NCI-H82 treated with DMSO at 0.1 percent for 48 hours (cell line): Measurements from ENCODE around the gene FTHL17.
A peak's percentile ranks its signal among the peaks of the same experiment; 100 is the strongest.

Experiments used
- DNase-seq: peaks from one replicate; lab custom pipeline; 2025; ENCODE audit not compliant: unreplicated experiment; lab: John Stamatoyannopoulos, UW

FTHL17 gene

DNA sequence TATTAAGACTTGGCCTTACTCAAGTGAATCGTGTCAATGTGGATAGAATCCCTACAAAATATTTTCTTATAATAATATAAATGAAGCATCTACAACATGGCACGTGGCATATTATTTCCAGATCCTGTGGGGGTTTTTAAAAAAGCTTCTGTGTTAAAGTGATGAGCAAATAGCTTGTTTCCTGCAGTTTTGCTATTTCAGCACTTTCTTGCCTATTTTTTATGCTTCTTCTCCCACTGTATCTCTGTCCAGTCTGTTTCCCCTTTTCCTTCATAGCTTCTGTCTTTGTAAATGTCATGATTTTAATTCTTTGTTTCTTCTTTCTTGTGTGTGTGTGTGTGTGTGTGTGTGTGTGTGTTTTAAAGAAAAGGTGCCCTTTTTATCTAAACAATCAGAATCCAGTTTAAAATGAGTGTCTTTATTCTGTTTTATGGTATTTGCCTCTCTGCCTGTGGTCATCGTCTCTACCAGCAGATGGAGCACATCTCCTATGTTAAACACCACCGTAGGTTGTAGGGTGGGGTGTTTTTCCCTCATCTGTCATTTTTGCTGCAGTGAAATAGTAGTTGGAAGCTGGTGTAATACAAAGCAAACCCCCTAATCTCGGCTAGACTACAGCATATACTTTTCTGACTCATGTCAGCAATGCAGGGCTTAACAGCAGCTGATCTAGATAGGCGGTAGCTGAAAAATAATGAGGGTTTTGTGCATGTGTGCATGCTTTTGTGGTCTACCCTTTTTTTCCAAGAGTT, 33.1 kb downstream of the FTHL17 start:
- no peak for DNase-seq

DNA sequence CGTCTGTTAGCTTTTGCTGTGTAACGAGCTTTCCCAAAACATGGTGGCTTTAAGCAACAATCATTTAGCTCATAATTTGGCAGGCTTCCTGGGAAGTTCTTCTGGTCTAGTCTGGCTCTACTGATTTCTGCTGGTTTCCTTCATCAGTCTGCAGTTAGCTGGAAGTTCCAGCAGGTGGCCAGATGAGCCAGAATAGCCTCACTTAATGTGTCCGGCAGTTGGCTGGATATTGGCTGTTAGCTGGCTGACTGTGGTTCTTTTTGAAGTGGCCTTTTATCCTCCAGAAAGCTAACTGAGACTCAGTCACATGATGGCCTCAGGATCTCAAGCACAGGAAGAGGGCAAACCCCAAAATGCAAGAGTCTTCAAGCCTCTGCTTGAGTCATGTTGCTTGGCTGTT, 34.9 kb downstream of the FTHL17 start:
- peak; percentile 12 for DNase-seq

DNA sequence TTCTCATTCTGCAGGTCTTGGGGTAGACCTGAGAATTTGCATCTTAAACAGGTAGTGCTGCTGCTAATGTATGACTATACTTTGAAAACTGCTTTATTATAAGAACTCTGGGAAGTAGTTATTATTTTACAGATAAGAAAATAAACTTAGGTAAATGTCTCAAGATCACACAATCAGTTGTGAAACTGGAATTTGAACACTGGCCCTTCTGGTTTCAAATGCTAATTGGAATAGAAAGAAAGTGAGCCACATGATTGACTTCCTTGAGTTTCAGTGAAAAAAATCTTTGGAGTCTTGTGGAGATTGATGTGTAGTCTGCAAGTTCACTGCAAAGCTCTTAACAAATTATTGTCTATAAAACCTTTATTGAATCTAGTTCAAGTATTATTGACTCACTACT, 44.5 kb downstream of the FTHL17 start:
- DNase-seq, result no peak

DNA sequence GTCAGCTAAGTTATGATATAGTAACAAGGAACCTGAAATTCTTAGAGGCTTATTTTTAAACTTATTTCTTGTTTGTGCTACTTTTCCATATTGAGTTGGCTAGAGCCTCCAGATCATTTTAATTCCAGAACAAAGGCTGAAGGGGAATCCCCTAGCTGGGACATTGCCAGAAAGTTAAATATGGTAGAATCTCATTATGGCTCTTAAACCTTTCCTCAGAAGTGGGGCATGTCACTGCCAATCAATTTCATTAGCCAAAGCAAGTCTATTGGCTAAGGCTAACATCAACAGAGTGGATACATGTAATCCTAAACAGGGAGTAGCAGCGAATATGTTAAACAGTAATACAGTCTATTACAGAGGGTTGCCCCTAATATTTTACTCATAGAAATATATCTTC, 47.0 kb downstream of the FTHL17 start:
- peak; percentile 77 for DNase-seq

DNA sequence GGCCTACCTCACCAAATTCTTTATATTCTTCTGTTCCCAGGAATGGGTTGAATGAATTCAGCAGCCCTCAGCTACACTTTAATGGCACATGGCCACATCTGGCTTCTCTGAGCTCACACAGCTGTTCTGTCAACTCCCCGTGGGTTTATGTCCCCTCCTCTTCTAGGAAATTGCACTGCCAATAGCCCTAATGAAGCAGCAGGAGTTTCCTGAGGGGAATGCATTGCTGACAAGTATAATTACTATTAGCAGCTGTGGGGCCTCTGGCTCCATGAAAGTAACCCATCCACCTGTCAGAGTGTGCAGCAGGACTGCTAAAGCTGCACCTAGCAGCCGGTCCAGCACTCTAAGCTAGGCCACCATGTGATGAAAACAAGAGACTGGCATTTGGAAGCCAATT, 50.3 kb downstream of the FTHL17 start:
- no peak for DNase-seq
